Activated naive CD4-positive, alpha-beta T cell treated with anti-CD3 and anti-CD28 coated beads, Interleukin-2, amount 10 ng/mL, durations not matched to agents 7 days and 5 days (primary cell): ENCODE measurements around the gene DAAM1.

Experiments used
- CTCF ChIA-PET: fragments of 350-600 bp; sonication (Branson Sonifier 250); formaldehyde crosslinking; loops from one replicate; lab custom pipeline; 2021; ENCODE audit warnings: antibody characterized with exemption; lab: Charles Lee
- DNase-seq: peaks from one replicate; pipeline ENCODE4 v3.0.0-alpha.2; 2020
- H3K27ac Mint-ChIP-seq: one replicate; pipeline ENCODE4 v1.8.0; 2021; ENCODE audit warnings: mild to moderate bottlenecking, moderate library complexity, mixed read lengths
- H3K27me3 Mint-ChIP-seq: one replicate; pipeline ENCODE4 v1.8.0; 2021; ENCODE audit warnings: mild to moderate bottlenecking, mixed read lengths
- H3K36me3 Mint-ChIP-seq: one replicate; pipeline ENCODE4 v1.8.0; 2021; ENCODE audit warnings: mixed read lengths
- H3K4me1 Mint-ChIP-seq: one replicate; pipeline ENCODE4 v1.8.0; 2021; ENCODE audit warnings: mixed read lengths
- H3K4me3 Mint-ChIP-seq: one replicate; pipeline ENCODE4 v1.8.0; 2021; ENCODE audit warnings: mild to moderate bottlenecking, moderate library complexity, mixed read lengths
- H3K9me3 Mint-ChIP-seq: one replicate; pipeline ENCODE4 v1.8.0; 2021; ENCODE audit warnings: mixed read lengths

Gene DAAM1

GRCh38 chr14:59197695-59198262 lies 9.3 kb downstream of the DAAM1 start:
- Mint-ChIP-seq H3K27me3 (no peaks in the 10 kb centered on the region), H3K9me3 (no peaks in the 10 kb centered on the region)
- no peak for DNase-seq

GRCh38 chr14:59199205-59199604 lies 10.7 kb downstream of the DAAM1 start:
- Mint-ChIP-seq H3K27me3 (no peaks in the 10 kb centered on the region), H3K36me3 (no peaks in the 10 kb centered on the region), H3K4me3 (no peak overlapping the region), H3K27ac (no peak overlapping the region), H3K4me1 (peaks cover 2% of the 10 kb centered on the region), H3K9me3 (no peaks in the 10 kb centered on the region)
- CTCF ChIA-PET, result interaction anchor here (1.1 kb wide), 1 partner anchor 15 kb away, joined by 3 read pairs; no protein-coding TSS in a partner anchor
- no peak for DNase-seq

More at GRCh38 chr14:59197695-59198262, 9.3 kb downstream of the DAAM1 start:
- no peaks in the 10 kb centered on the region for H3K36me3 Mint-ChIP-seq
- H3K27ac Mint-ChIP-seq, result no peak overlapping the region
- CTCF ChIA-PET, result no interaction called here
- no peak overlapping the region for H3K4me3 Mint-ChIP-seq
- peaks cover 2% of the 10 kb centered on the region for H3K4me1 Mint-ChIP-seq

GRCh38 chr14:59199614-59200013 lies 11.1 kb downstream of the DAAM1 start:
- CTCF ChIA-PET, result no interaction called here
- DNase-seq, result no peak
- H3K27me3 Mint-ChIP-seq, result no peaks in the 10 kb centered on the region
- H3K9me3 Mint-ChIP-seq, result no peaks in the 10 kb centered on the region
- no peak overlapping the region for H3K27ac Mint-ChIP-seq
- H3K4me1 Mint-ChIP-seq, result peaks cover 2% of the 10 kb centered on the region
- no peaks in the 10 kb centered on the region for H3K36me3 Mint-ChIP-seq
- no peak overlapping the region for H3K4me3 Mint-ChIP-seq

- CTCF ChIA-PET, result no interaction called here
- Mint-ChIP-seq H3K27ac (no peak overlapping the region), H3K4me1 (peaks cover 2% of the 10 kb centered on the region), H3K4me3 (no peak overlapping the region), H3K9me3 (no peaks in the 10 kb centered on the region), H3K36me3 (no peaks in the 10 kb centered on the region), H3K27me3 (no peaks in the 10 kb centered on the region)
- DNase-seq, result no peak
These were observed 11.7 kb downstream of the DAAM1 start for GRCh38 chr14:59200195-59200594.

GRCh38 chr14:59202031-59202430 lies 13.6 kb downstream of the DAAM1 start:
- Mint-ChIP-seq H3K27ac (no peak overlapping the region), H3K36me3 (no peaks in the 10 kb centered on the region), H3K4me1 (peaks cover 2% of the 10 kb centered on the region), H3K9me3 (no peaks in the 10 kb centered on the region), H3K4me3 (no peak overlapping the region), H3K27me3 (no peaks in the 10 kb centered on the region)
- CTCF ChIA-PET, result no interaction called here
- no peak for DNase-seq

- no peak overlapping the region for H3K27ac Mint-ChIP-seq
These were observed 15.8 kb downstream of the DAAM1 start for GRCh38 chr14:59204305-59204704.

GRCh38 chr14:59206892-59207291 lies 18.4 kb downstream of the DAAM1 start:
- Mint-ChIP-seq H3K4me3 (no peak overlapping the region), H3K4me1 (peaks cover under 1% of the 10 kb centered on the region), H3K27ac (no peak overlapping the region), H3K9me3 (no peaks in the 10 kb centered on the region), H3K36me3 (no peaks in the 10 kb centered on the region), H3K27me3 (no peaks in the 10 kb centered on the region)
- CTCF ChIA-PET, result no interaction called here
- DNase-seq, result no peak

More at GRCh38 chr14:59204305-59204704, 15.8 kb downstream of the DAAM1 start:
- no peak overlapping the region for H3K4me3 Mint-ChIP-seq
- DNase-seq, result no peak
- H3K36me3 Mint-ChIP-seq, result no peaks in the 10 kb centered on the region
- H3K4me1 Mint-ChIP-seq, result peaks cover 2% of the 10 kb centered on the region
- H3K27me3 Mint-ChIP-seq, result no peaks in the 10 kb centered on the region
- no peaks in the 10 kb centered on the region for H3K9me3 Mint-ChIP-seq
- CTCF ChIA-PET, result no interaction called here

- H3K36me3 Mint-ChIP-seq, result no peaks in the 10 kb centered on the region
- H3K27ac Mint-ChIP-seq, result no peak overlapping the region
- H3K4me1 Mint-ChIP-seq, result no peaks in the 10 kb centered on the region
- no peak overlapping the region for H3K4me3 Mint-ChIP-seq
- H3K27me3 Mint-ChIP-seq, result no peaks in the 10 kb centered on the region
- no peaks in the 10 kb centered on the region for H3K9me3 Mint-ChIP-seq
- CTCF ChIA-PET, result no interaction called here
- DNase-seq, result no peak
These were observed 19.1 kb downstream of the DAAM1 start for GRCh38 chr14:59207506-59207933.

- H3K9me3 Mint-ChIP-seq, result no peaks in the 10 kb centered on the region
- no peaks in the 10 kb centered on the region for H3K4me1 Mint-ChIP-seq
- no peaks in the 10 kb centered on the region for H3K36me3 Mint-ChIP-seq
- H3K4me3 Mint-ChIP-seq, result no peak overlapping the region
- CTCF ChIA-PET, result no interaction called here
- no peak overlapping the region for H3K27ac Mint-ChIP-seq
- H3K27me3 Mint-ChIP-seq, result no peaks in the 10 kb centered on the region
- DNase-seq, result no peak
These were observed 19.9 kb downstream of the DAAM1 start for GRCh38 chr14:59208224-59208814.

- Mint-ChIP-seq H3K9me3 (no peaks in the 10 kb centered on the region), H3K4me3 (no peak overlapping the region), H3K27ac (no peak overlapping the region), H3K4me1 (no peaks in the 10 kb centered on the region), H3K36me3 (no peaks in the 10 kb centered on the region), H3K27me3 (no peaks in the 10 kb centered on the region)
- CTCF ChIA-PET, result no interaction called here
- no peak for DNase-seq
These were observed 20.5 kb downstream of the DAAM1 start for GRCh38 chr14:59208954-59209353.

- Mint-ChIP-seq H3K27ac (no peak overlapping the region), H3K4me1 (no peaks in the 10 kb centered on the region), H3K9me3 (no peaks in the 10 kb centered on the region), H3K27me3 (no peaks in the 10 kb centered on the region), H3K36me3 (no peaks in the 10 kb centered on the region), H3K4me3 (no peak overlapping the region)
- CTCF ChIA-PET, result no interaction called here
- DNase-seq, result no peak
These were observed 22.2 kb downstream of the DAAM1 start for GRCh38 chr14:59210621-59211020.

- Mint-ChIP-seq H3K4me1 (no peaks in the 10 kb centered on the region), H3K27ac (no peak overlapping the region), H3K27me3 (no peaks in the 10 kb centered on the region), H3K9me3 (no peaks in the 10 kb centered on the region), H3K4me3 (no peak overlapping the region), H3K36me3 (no peaks in the 10 kb centered on the region)
- no peak for DNase-seq
- CTCF ChIA-PET, result interaction anchor here (0.7 kb wide), 1 partner anchor 15 kb away, joined by 3 read pairs; no protein-coding TSS in a partner anchor
These were observed 25.2 kb downstream of the DAAM1 start for GRCh38 chr14:59213368-59214315.

- DNase-seq, result no peak
- H3K4me1 Mint-ChIP-seq, result no peaks in the 10 kb centered on the region
- no peaks in the 10 kb centered on the region for H3K9me3 Mint-ChIP-seq
- no peak overlapping the region for H3K4me3 Mint-ChIP-seq
- no peak overlapping the region for H3K27ac Mint-ChIP-seq
- CTCF ChIA-PET, result no interaction called here
- no peaks in the 10 kb centered on the region for H3K36me3 Mint-ChIP-seq
- no peaks in the 10 kb centered on the region for H3K27me3 Mint-ChIP-seq
These were observed 26.3 kb downstream of the DAAM1 start for GRCh38 chr14:59214702-59215302.

GRCh38 chr14:59215322-59215721 lies 26.9 kb downstream of the DAAM1 start:
- DNase-seq, result no peak
- Mint-ChIP-seq H3K4me3 (no peak overlapping the region), H3K27ac (no peak overlapping the region), H3K27me3 (no peaks in the 10 kb centered on the region), H3K36me3 (no peaks in the 10 kb centered on the region), H3K9me3 (no peaks in the 10 kb centered on the region), H3K4me1 (no peaks in the 10 kb centered on the region)
- CTCF ChIA-PET, result no interaction called here
